HepG2 (cell line): ENCODE measurements around the gene CCNB1. TPM values are rescaled to one million over a fixed set of nuclear protein-coding genes. Genes with fewer than 3 reads are reported as not detected.

Experiments used
- ATF1 ChIP-seq: IDR thresholded peaks from 2 replicates; pipeline ENCODE4 v1.6.1; 2016; ENCODE audit warnings: mild to moderate bottlenecking, control low read depth
- ELF4 ChIP-seq: sonication (generic); formaldehyde crosslinking; IDR thresholded peaks from 2 replicates; pipeline ENCODE4 v1.5.0; 2020; ENCODE audit warnings: missing genetic modification reagents, mild to moderate bottlenecking, moderate library complexity, borderline replicate concordance
- FOXA3 ChIP-seq: IDR thresholded peaks from 2 replicates; pipeline ENCODE4 v1.6.1; 2016; ENCODE audit warnings: missing genetic modification reagents, missing compliant biosample characterization
- GTF3A ChIP-seq: sonication (generic); formaldehyde crosslinking; conservative IDR thresholded peaks from 2 replicates; pipeline ENCODE4 v1.4.0; 2020; ENCODE audit warnings: mild to moderate bottlenecking, missing genetic modification reagents
- IKZF4 ChIP-seq: sonication (generic); formaldehyde crosslinking; IDR thresholded peaks from 2 replicates; pipeline ENCODE4 v1.5.1; 2020; ENCODE audit warnings: borderline replicate concordance, mild to moderate bottlenecking, low read depth, missing genetic modification reagents; ENCODE audit errors: not compliant biosample characterization
- NFYC ChIP-seq: IDR thresholded peaks from 2 replicates; pipeline ENCODE4 v1.6.1; 2016; ENCODE audit warnings: missing genetic modification reagents, missing compliant biosample characterization
- PAX8 ChIP-seq: sonication (generic); formaldehyde crosslinking; IDR thresholded peaks from 2 replicates; pipeline ENCODE4 v1.8.0; 2022; ENCODE audit warnings: mild to moderate bottlenecking, missing genetic modification reagents, borderline replicate concordance
- RAD21 ChIP-seq: fragments of 450-650 bp; formaldehyde crosslinking; IDR thresholded peaks from 2 replicates; pipeline ENCODE4 v1.5.0; 2020; ENCODE audit warnings: mild to moderate bottlenecking
- RBAK ChIP-seq: sonication (generic); formaldehyde crosslinking; IDR thresholded peaks from 2 replicates; pipeline ENCODE4 v1.5.1; 2020; ENCODE audit warnings: mild to moderate bottlenecking, missing genetic modification reagents
- REST ChIP-seq, 2 experiments: IDR thresholded peaks; 2 replicates each; pipeline ENCODE4 v1.6.1; 2011 to 2012; ENCODE audit warnings: low read length in 2 of 2, borderline replicate concordance in 1 of 2, low read depth in 1 of 2, mild to moderate bottlenecking in 1 of 2, moderate library complexity in 1 of 2
- RFX3 ChIP-seq: IDR thresholded peaks from 2 replicates; pipeline ENCODE4 v1.6.1; 2016; ENCODE audit warnings: missing biosample characterization, missing genetic modification reagents
- SETDB1 ChIP-seq: sonication (generic); formaldehyde crosslinking; IDR thresholded peaks from 2 replicates; pipeline ENCODE4 v1.5.1; 2020; ENCODE audit warnings: missing genetic modification reagents, mild to moderate bottlenecking, borderline replicate concordance
- SKI ChIP-seq: fragments of 450-650 bp; IDR thresholded peaks from one replicate; pipeline ENCODE4 v1.6.1; 2018; ENCODE audit warnings: mild to moderate bottlenecking; ENCODE audit not compliant: partially characterized antibody
- SNAI1 ChIP-seq: sonication (generic); formaldehyde crosslinking; IDR thresholded peaks from 2 replicates; pipeline ENCODE4 v1.5.0; 2020; ENCODE audit warnings: mild to moderate bottlenecking, missing genetic modification reagents, borderline replicate concordance
- ZFP62 ChIP-seq: sonication (generic); formaldehyde crosslinking; IDR thresholded peaks from 2 replicates; pipeline ENCODE4 v1.4.0; 2020; ENCODE audit warnings: missing genetic modification reagents
- ZNF224 ChIP-seq: sonication (generic); formaldehyde crosslinking; IDR thresholded peaks from 2 replicates; pipeline ENCODE4 v1.5.0; 2020; ENCODE audit warnings: mild to moderate bottlenecking, missing genetic modification reagents
- ZNF337 ChIP-seq: sonication (generic); formaldehyde crosslinking; IDR thresholded peaks from 2 replicates; pipeline ENCODE4 v1.5.1; 2020; ENCODE audit warnings: missing genetic modification reagents, low read depth, mild to moderate bottlenecking, borderline replicate concordance
- ZNF414 ChIP-seq: sonication (generic); formaldehyde crosslinking; IDR thresholded peaks from 2 replicates; pipeline ENCODE4 v1.5.0; 2020; ENCODE audit warnings: missing genetic modification reagents
- ZNF431 ChIP-seq: sonication (generic); formaldehyde crosslinking; IDR thresholded peaks from 2 replicates; pipeline ENCODE4 v1.9.0; 2022; ENCODE audit warnings: missing genetic modification reagents, low read depth, mild to moderate bottlenecking, borderline replicate concordance
- ZNF557 ChIP-seq: sonication (generic); formaldehyde crosslinking; IDR thresholded peaks from 2 replicates; pipeline ENCODE4 v1.4.0; 2020; ENCODE audit warnings: missing genetic modification reagents
- ZNF83 ChIP-seq: sonication (generic); formaldehyde crosslinking; IDR thresholded peaks from 2 replicates; pipeline ENCODE4 v1.4.0; 2020; ENCODE audit warnings: missing genetic modification reagents, mild to moderate bottlenecking, borderline replicate concordance
- ZSCAN5A ChIP-seq: sonication (generic); formaldehyde crosslinking; IDR thresholded peaks from 2 replicates; pipeline ENCODE4 v1.8.0; 2022; ENCODE audit warnings: mild to moderate bottlenecking, missing genetic modification reagents, borderline replicate concordance
- polyA plus RNA-seq, 8 experiments: library from polyadenylated mRNA; depleted of rRNA in 3 of 8; stranded (reverse) in 7 of 8; unstranded in 1 of 8; fragments of >200 nt; fragmentation: Illumina TruSeq in 4 of 8; extraction: Trizol in 4 of 8; gene quantifications; 2 replicates each; pipeline versions ENCODE4 v1.2.1 to v1.2.3, GENCODE V29; 2011 to 2016; ENCODE audit warnings: low read depth in 4 of 8, missing spikeins in 1 of 8, mixed read lengths in 1 of 8; ENCODE audit not compliant: insufficient read depth in 1 of 8
- total RNA-seq, 5 experiments: library from RNA; depleted of rRNA; stranded (reverse); fragments of >200 nt; fragmentation: Illumina TruSeq; extraction: Trizol; gene quantifications; 2 replicates each; pipeline ENCODE4 v1.2.3, GENCODE V29; 2016; ENCODE audit warnings: low read depth in 1 of 5
- TF ChIP-seq, protein P1 (sequence below): sonication (generic); formaldehyde crosslinking; IDR thresholded peaks from 2 replicates; pipeline ENCODE4 v1.4.0; 2020; ENCODE audit warnings: low read depth, mild to moderate bottlenecking, missing genetic modification reagents

The CCNB1 gene
- total and polyA plus RNA-seq, 2 of the 13 experiments (the other 11 are each of a cell fraction or from before 2014, with no cell fraction given) = 82.3 to 316 TPM

DNA sequence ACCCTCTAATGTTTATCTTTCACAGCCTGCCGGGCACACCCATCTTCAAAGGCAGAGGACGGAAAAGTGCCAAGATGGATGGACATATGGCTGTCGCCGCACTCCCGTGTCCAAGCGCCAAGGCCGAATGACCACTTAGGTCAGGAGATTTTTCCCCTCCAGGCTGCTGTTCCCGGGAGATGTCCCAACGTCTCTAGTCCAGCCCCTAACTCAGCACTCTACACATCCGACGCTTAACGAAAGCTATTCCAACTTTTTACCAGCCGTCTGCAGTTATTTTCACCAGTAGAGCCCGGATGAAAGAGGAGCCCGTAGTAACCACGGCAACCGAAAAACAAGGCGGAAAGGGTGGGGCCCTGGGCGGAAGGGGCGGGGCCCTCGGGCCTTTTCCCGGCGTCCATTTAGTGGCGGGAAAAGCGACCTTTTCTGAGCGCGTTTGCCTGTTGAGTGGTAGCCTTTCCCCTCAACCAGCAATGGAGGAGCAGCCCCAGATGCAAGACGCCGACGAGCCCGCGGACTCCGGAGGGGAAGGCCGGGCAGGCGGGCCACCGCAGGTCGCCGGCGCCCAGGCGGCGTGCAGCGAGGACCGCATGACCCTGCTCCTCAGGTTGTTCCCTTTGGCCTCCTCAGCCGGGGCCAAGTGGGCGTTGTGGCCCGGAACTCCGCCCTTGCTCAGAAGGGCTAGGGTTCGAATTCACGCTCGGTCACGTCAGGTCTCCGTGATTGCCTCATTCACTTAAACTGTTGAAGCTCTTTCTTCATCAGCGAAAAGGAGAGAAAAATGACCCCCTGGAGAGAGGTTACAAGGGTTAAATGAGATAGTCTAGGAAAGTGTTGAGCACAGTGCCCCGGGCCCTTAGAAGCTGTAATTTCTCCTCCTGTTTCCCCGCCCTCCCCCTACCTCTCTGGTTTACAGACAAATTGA is 22.5 kb downstream of the CCNB1 start, which contains the start of gene CENPH (continued):
- TF ChIP-seq, protein P1, sequence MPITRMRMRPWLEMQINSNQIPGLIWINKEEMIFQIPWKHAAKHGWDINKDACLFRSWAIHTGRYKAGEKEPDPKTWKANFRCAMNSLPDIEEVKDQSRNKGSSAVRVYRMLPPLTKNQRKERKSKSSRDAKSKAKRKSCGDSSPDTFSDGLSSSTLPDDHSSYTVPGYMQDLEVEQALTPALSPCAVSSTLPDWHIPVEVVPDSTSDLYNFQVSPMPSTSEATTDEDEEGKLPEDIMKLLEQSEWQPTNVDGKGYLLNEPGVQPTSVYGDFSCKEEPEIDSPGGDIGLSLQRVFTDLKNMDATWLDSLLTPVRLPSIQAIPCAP = no peak
- TF ChIP-seq REST (IDR thresholded peaks at IDR 0.05; ENCODE audit: borderline replicate concordance in 1 of 2, low read depth in 1 of 2, low read length in 2 of 2) (no peak), ZNF557 (CRISPR knock-in tag) (no peak), ZFP62 (CRISPR knock-in tag) (0 out of 2 replicates have a peak, but pooled peaks have one; percentile 65), ZNF337 (CRISPR knock-in tag) (peak; percentile 76; the same call in 1 of the 2 replicates), ZNF414 (CRISPR knock-in tag) (no peak), SETDB1 (CRISPR knock-in tag) (no peak), ZNF83 (CRISPR knock-in tag) (no peak), FOXA3 (0 out of 2 replicates have a peak, but pooled peaks have one; percentile 14), ELF4 (no peak), ATF1 (CRISPR knock-in tag) (no peak), RAD21 (CRISPR knock-in tag) (no peak), GTF3A (peak; percentile 43), SNAI1 (0 out of 2 replicates have a peak, but pooled peaks have one; percentile 64), ZSCAN5A (CRISPR knock-in tag) (peak; percentile 80; the same call in 1 of the 2 replicates), RFX3 (CRISPR knock-in tag) (peak; percentile 87), PAX8 (no peak), SKI (no peak), ZNF431 (CRISPR knock-in tag) (peak; percentile 69; the same call in 1 of the 2 replicates), RBAK (CRISPR knock-in tag) (no peak), IKZF4 (CRISPR knock-in tag) (no peak), ZNF224 (CRISPR knock-in tag) (no peak), NFYC (no peak)
